ENCODE measurements around the gene HSD17B2. TPM values are rescaled to one million over a fixed set of nuclear protein-coding genes. Genes with fewer than 3 reads are reported as not detected.
"Not testable (repeated sequence)": the region's sequence is repeated elsewhere in the genome, so short reads cannot be mapped to it uniquely, and the experiment has no call there.

The HSD17B2 gene
- total RNA-seq, 1 experiment from 2014 or later: not detected

- POLR2A ChIA-PET: no interaction called here
- H3K36me3 ChIP-seq (ENCODE audit: control insufficient read depth in 1 of 2, insufficient read depth in 2 of 2, low read length in 2 of 2): no peaks in the 10 kb centered on the region
- ATAC-seq: peak; percentile 84
- H4K20me1 ChIP-seq (ENCODE audit: insufficient read depth): no peaks in the 10 kb centered on the region
- no peak for TF ChIP-seq MAX (IDR thresholded peaks at IDR 0.05)
- TF ChIP-seq RAD21 (IDR thresholded peaks at IDR 0.05; ENCODE audit: low read depth): no peak
- TF ChIP-seq CBX3 (IDR thresholded peaks at IDR 0.05; ENCODE audit: low read depth): no peak
- TF ChIP-seq ELF1 (IDR thresholded peaks at IDR 0.05; ENCODE audit: borderline replicate concordance, low read depth): no peak
- TF ChIP-seq POLR2AphosphoS5 (IDR thresholded peaks at IDR 0.05; ENCODE audit: low read depth, low read length): no peak
- no peak for TF ChIP-seq ZNF274 (IDR thresholded peaks at IDR 0.05; ENCODE audit: low read depth, low read length)
- TF ChIP-seq YY1 (IDR thresholded peaks at IDR 0.05; ENCODE audit: extremely low read depth, insufficient replicate concordance, low read depth, low read length): no peak
- TF ChIP-seq POLR2A (IDR thresholded peaks at IDR 0.05; ENCODE audit: borderline replicate concordance, extremely low read depth, insufficient read depth, insufficient read length): no peak
- no peak for TF ChIP-seq EZH2phosphoT487 (IDR thresholded peaks at IDR 0.05; ENCODE audit: borderline replicate concordance)
- no peak for TF ChIP-seq EZH2 (IDR thresholded peaks at IDR 0.05)
- no peak for TF ChIP-seq CTCF (IDR thresholded peaks at IDR 0.05 in 2 of 3, conservative IDR thresholded peaks at IDR 0.05 in 1 of 3; ENCODE audit: borderline replicate concordance in 1 of 3, insufficient read depth in 1 of 3, low read depth in 2 of 3, low read length in 2 of 3)
- TF ChIP-seq JUND (IDR thresholded peaks at IDR 0.05): no peak
- no peak for TF ChIP-seq TCF7L2 (IDR thresholded peaks at IDR 0.05; ENCODE audit: borderline replicate concordance, extremely low read depth, insufficient read depth, insufficient read length)
- no peak for TF ChIP-seq SP1 (IDR thresholded peaks at IDR 0.05; ENCODE audit: low read depth)
- TF ChIP-seq ZFX (IDR thresholded peaks at IDR 0.05): no peak
- TF ChIP-seq EGR1 (IDR thresholded peaks at IDR 0.05; ENCODE audit: low read depth): no peak
- no peak for TF ChIP-seq SIN3A (IDR thresholded peaks at IDR 0.05; ENCODE audit: low read depth)
- TF ChIP-seq ATF3 (IDR thresholded peaks at IDR 0.05): no peak
- no peak for TF ChIP-seq SRF (IDR thresholded peaks at IDR 0.05; ENCODE audit: low read depth)
- TF ChIP-seq FOSL1 (IDR thresholded peaks at IDR 0.05; ENCODE audit: low read depth): no peak
- CTCF ChIA-PET: no interaction called here
- peak overlapping the region; percentile 34 for H2AFZ ChIP-seq (ENCODE audit: low read depth, low read length, poor library complexity, severe bottlenecking)
- BruUV-seq (replicated peaks): TSS peak; percentile 38
- H3K4me1 ChIP-seq (ENCODE audit: control insufficient read depth in 1 of 2, insufficient read depth in 2 of 2, low read length in 2 of 2): peaks cover 2 to 9% of the 10 kb centered on the region in 2 experiments; a peak in 2 of 4 replicates
- H3K9me3 ChIP-seq (ENCODE audit: control insufficient read depth in 1 of 2, insufficient read depth in 1 of 2, low read depth in 1 of 2, low read length in 2 of 2): no peaks in the 10 kb centered on the region
- H3K79me2 ChIP-seq (ENCODE audit: insufficient read depth, low read length): no peaks in the 10 kb centered on the region
- peak overlapping the region; percentile 29 for H3K9ac ChIP-seq (ENCODE audit: low read length)
- H3K27ac ChIP-seq (ENCODE audit: low read depth, low read length): peak overlapping the region; percentile 15
- intact Hi-C loops (cut with micrococcal nuclease): no loop called here
- H3K4me2 ChIP-seq (ENCODE audit: low read length): peak overlapping the region; percentile 66
- H3K9me2 ChIP-seq (ENCODE audit: insufficient read depth): no peaks in the 10 kb centered on the region
- no peaks in the 10 kb centered on the region for H3K27me3 ChIP-seq (ENCODE audit: insufficient read depth, low read length)
- H3K4me3 ChIP-seq (replicated peaks in 1 of 2; ENCODE audit: low read depth in 1 of 2, low read length in 2 of 2): peak overlapping the region; percentile 28 to 50
- RAD21 ChIA-PET (ENCODE audit: low non-redundant PET in 1 of 2, low total read pairs in 2 of 2, uncharacterized antibody in 2 of 2, unreplicated experiment in 2 of 2): no interaction called here
- DNase-seq (ENCODE audit: low read depth, low spot score): peak; percentile 12
These were observed 103.6 kb downstream of the HSD17B2 start for GRCh38 chr16:82138478-82139285.

GRCh38 chr16:82139286-82139571 is 104.2 kb downstream of the HSD17B2 start:
- intact Hi-C loops (cut with micrococcal nuclease); RAD21 ChIA-PET (ENCODE audit: low non-redundant PET in 1 of 2, low total read pairs in 2 of 2, uncharacterized antibody in 2 of 2, unreplicated experiment in 2 of 2); CTCF ChIA-PET; H3K9ac ChIP-seq (ENCODE audit: low read length); H3K36me3 ChIP-seq (ENCODE audit: control insufficient read depth in 1 of 2, insufficient read depth in 2 of 2, low read length in 2 of 2); BruUV-seq (replicated peaks); DNase-seq (ENCODE audit: low read depth, low spot score); ATAC-seq; H3K27ac ChIP-seq (ENCODE audit: low read depth, low read length); H3K79me2 ChIP-seq (ENCODE audit: insufficient read depth, low read length); H3K9me3 ChIP-seq (ENCODE audit: control insufficient read depth in 1 of 2, insufficient read depth in 1 of 2, low read depth in 1 of 2, low read length in 2 of 2); POLR2A ChIA-PET; H3K4me1 ChIP-seq (ENCODE audit: control insufficient read depth in 1 of 2, insufficient read depth in 2 of 2, low read length in 2 of 2); H3K27me3 ChIP-seq (ENCODE audit: insufficient read depth, low read length); H4K20me1 ChIP-seq (ENCODE audit: insufficient read depth); H3K9me2 ChIP-seq (ENCODE audit: insufficient read depth); H2AFZ ChIP-seq (ENCODE audit: low read depth, low read length, poor library complexity, severe bottlenecking): not testable (repeated sequence)
- Histone ChIP-seq H3K4me3 (replicated peaks in 1 of 2; ENCODE audit: low read depth in 1 of 2, low read length in 2 of 2) (peak overlapping the region; percentile 28 to 50), H3K4me2 (ENCODE audit: low read length) (peak overlapping the region; percentile 66)
